Subcutaneous abdominal adipose tissue (tissue), 5 donors: ENCODE measurements around the gene CARMIL1.
"Not testable (repeated sequence)": the region's sequence is repeated elsewhere in the genome, so short reads cannot be mapped to it uniquely, and the experiment has no call there.

ENCODE experiments used
- H3K27ac ChIP-seq: one replicate; pipeline ENCODE4 v1.7.0; 2013; ENCODE audit warnings: low read depth, mild to moderate bottlenecking, inconsistent platforms, low read length, moderate library complexity
- H3K27me3 ChIP-seq, 5 donors: one replicate each; pipeline ENCODE4 v1.7.0; 2013; ENCODE audit warnings: low read length in 5 of 5, inconsistent platforms in 1 of 5; ENCODE audit not compliant: control insufficient read depth in 5 of 5, insufficient read depth in 4 of 5
- H3K36me3 ChIP-seq, 5 donors: one replicate each; pipeline ENCODE4 v1.7.0; 2013; ENCODE audit warnings: low read length in 5 of 5; ENCODE audit not compliant: control insufficient read depth in 5 of 5, insufficient read depth in 5 of 5
- H3K4me1 ChIP-seq, 5 donors: one replicate each; pipeline ENCODE4 v1.7.0; 2013; ENCODE audit warnings: low read length in 5 of 5, mild to moderate bottlenecking in 3 of 5, moderate library complexity in 1 of 5; ENCODE audit not compliant: control insufficient read depth in 5 of 5, insufficient read depth in 5 of 5
- H3K4me3 ChIP-seq, 5 donors: one replicate each; pipeline ENCODE4 v1.7.0; 2013; ENCODE audit warnings: low read length in 5 of 5, low read depth in 1 of 5
- H3K9ac ChIP-seq, 5 donors: one replicate each; pipeline ENCODE4 v1.7.0; 2013; ENCODE audit warnings: low read length in 5 of 5, mild to moderate bottlenecking in 4 of 5, moderate library complexity in 3 of 5
- H3K9me3 ChIP-seq, 5 donors: one replicate each; pipeline ENCODE4 v1.7.0; 2013; ENCODE audit warnings: low read length in 5 of 5; ENCODE audit not compliant: control insufficient read depth in 5 of 5
- donor health status: healthy.
- donor health status: healthy.
- donor health status: healthy.
- donor health status: healthy.
- donor health status: healthy.

CARMIL1 gene

DNA sequence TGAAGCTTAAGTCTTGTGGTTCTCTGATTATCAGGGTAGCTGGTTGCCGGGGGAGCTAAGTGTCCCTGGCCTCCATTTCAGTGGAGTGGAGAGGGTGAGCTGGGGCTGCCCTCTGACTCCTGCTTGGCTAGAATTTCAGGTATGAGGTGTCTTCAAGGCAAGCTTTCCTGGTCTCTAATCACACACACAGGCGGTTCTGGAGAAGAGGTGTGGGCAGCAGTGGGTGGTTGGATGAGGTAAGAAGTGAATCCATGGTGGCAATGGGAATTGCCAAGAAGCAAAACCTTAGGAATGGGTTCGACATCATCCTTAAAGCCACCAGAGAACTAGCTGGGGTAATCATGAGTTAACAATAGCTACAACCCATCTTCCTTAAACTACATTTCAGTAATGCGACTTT lies 157.6 kb downstream of the CARMIL1 start:
- Histone ChIP-seq H3K9me3 (no peaks in the 10 kb centered on the region), H3K4me3 (no peak overlapping the region), H3K4me1 (no peaks in the 10 kb centered on the region), H3K9ac (no peak overlapping the region), H3K36me3 (peaks cover 0 to 3% (median 0%) of the 10 kb centered on the region in 5 donors), H3K27ac (no peak overlapping the region), H3K27me3 (no peaks in the 10 kb centered on the region)

GRCh38 chr6:25439368-25439767 lies 160.2 kb downstream of the CARMIL1 start:
- no peak overlapping the region for H3K4me3 ChIP-seq
- H3K36me3 ChIP-seq: peaks cover 0 to 3% (median 0%) of the 10 kb centered on the region in 5 donors
- H3K27ac ChIP-seq: no peak overlapping the region
- no peaks in the 10 kb centered on the region for H3K9me3 ChIP-seq
- no peak overlapping the region for H3K9ac ChIP-seq
- no peaks in the 10 kb centered on the region for H3K27me3 ChIP-seq
- peaks cover 0 to 3% (median 0%) of the 10 kb centered on the region in 5 donors for H3K4me1 ChIP-seq

DNA sequence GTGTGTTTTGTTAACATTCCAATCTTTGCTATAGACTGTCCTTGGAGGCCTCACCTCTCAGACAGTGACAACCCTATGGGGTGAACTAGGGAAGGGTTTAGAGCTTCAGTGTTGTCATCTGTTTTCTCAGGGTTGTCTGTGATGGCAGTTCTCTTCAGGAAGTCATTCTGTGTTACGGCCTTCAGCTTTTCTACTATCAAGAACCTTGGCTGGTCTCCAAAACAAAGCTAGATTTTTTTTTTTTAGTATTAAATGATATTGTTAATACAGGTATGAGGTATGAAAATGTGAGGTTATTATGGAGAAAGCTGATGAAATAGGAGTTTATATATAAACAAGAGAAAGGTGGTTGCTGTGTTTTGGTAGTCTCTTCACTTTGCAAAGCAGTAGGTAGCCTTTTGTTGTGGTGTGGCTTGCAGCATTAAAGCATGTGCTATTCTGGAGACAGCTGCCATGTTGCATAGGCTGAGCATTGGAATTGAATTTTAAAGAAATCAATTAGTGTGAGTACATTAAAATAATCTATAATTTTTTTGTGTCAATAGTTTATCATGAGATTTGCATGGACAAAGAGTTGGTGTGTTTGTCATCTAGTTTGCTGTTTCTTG lies 162.6 kb downstream of the CARMIL1 start:
- Histone ChIP-seq H3K27ac (no peak overlapping the region), H3K36me3 (peaks cover 0 to 3% (median 0%) of the 10 kb centered on the region in 5 donors), H3K9me3 (peaks cover 0 to 10% (median 3%) of the 10 kb centered on the region in 5 donors), H3K4me1 (peaks cover 0 to 3% (median 0%) of the 10 kb centered on the region in 5 donors), H3K9ac (no peak overlapping the region), H3K4me3 (no peak overlapping the region), H3K27me3 (no peaks in the 10 kb centered on the region)

DNA sequence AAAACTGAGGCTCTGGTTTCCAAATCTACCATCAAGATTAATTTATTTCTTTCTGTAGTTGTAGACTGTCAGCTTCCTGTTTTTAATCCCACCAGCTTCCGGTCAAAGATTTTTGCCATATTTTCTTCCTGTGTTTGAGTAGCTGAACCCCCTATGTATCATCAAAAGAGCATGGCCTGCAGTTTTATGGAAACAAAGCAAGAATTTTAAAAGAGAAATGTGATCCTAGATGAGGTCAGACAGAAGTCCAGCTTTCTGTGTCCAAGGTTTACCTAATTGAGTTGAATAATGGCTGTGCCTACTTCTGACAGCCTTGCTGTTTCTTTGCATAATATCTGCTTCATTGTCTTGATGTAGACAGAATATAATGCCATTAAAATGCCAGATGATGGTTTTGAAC lies 163.7 kb downstream of the CARMIL1 start:
- Histone ChIP-seq H3K4me1 (peaks cover 0 to 6% (median 3%) of the 10 kb centered on the region in 5 donors), H3K27me3 (no peaks in the 10 kb centered on the region), H3K27ac (no peak overlapping the region), H3K9me3 (peaks cover 0 to 10% (median 3%) of the 10 kb centered on the region in 5 donors), H3K36me3 (peaks cover 0 to 2% (median 0%) of the 10 kb centered on the region in 5 donors), H3K4me3 (no peak overlapping the region), H3K9ac (no peak overlapping the region)

GRCh38 chr6:25444521-25444920 lies 165.3 kb downstream of the CARMIL1 start:
- H3K4me3 ChIP-seq, H3K9ac ChIP-seq, H3K36me3 ChIP-seq, H3K27me3 ChIP-seq, H3K9me3 ChIP-seq, H3K27ac ChIP-seq: not testable (repeated sequence)
- peaks cover 0 to 11% (median 6%) of the 10 kb centered on the region in 5 donors for H3K4me1 ChIP-seq

GRCh38 chr6:25446830-25447569 lies 167.8 kb downstream of the CARMIL1 start:
- Histone ChIP-seq H3K36me3 (peaks cover 0 to 2% (median 0%) of the 10 kb centered on the region in 5 donors), H3K4me1 (peaks cover 0 to 11% (median 6%) of the 10 kb centered on the region in 5 donors), H3K4me3 (peak overlapping the region in 1 of 5 donors; percentile 26), H3K9me3 (peaks cover 0 to 10% (median 3%) of the 10 kb centered on the region in 5 donors), H3K27me3 (no peaks in the 10 kb centered on the region), H3K27ac (no peak overlapping the region), H3K9ac (no peak overlapping the region)

GRCh38 chr6:25447570-25447929 lies 168.4 kb downstream of the CARMIL1 start:
- no peak overlapping the region for H3K27ac ChIP-seq
- H3K27me3 ChIP-seq: no peaks in the 10 kb centered on the region
- no peak overlapping the region for H3K9ac ChIP-seq
- peak overlapping the region in 1 of 5 donors; percentile 26 for H3K4me3 ChIP-seq
- H3K4me1 ChIP-seq: peaks cover 0 to 11% (median 6%) of the 10 kb centered on the region in 5 donors
- H3K9me3 ChIP-seq: peaks cover 0 to 10% (median 3%) of the 10 kb centered on the region in 5 donors
- H3K36me3 ChIP-seq: peaks cover 0 to 2% (median 0%) of the 10 kb centered on the region in 5 donors

DNA sequence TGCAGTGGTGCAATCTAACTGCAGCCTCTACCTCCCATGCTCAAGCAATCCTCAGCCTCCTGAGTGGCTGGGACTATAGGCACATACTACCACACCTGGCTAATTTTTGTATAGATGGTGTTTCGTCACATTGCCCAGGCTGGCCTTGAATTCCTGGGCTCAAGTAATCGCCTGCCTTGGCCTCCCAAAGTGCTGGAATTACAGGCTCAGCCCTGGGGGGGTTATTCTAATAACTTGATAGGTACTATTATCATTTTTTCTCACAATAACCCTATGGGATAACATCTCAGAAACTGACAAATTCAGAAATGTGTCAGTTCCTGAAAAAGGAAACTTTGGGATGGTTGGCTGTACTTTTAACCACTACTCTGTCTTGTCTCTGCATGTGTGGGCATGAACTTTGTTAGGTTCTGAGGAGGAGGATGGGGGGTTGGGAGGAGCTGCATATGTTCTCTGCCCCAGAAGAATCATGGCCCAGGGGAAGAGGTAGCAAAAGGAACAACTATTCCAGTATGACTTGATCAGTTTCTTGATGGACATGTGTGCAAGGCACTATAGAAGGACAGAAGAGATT lies 169.9 kb downstream of the CARMIL1 start:
- Histone ChIP-seq H3K4me1 (peaks cover 0 to 8% (median 6%) of the 10 kb centered on the region in 5 donors), H3K9me3 (peaks cover 0 to 10% (median 3%) of the 10 kb centered on the region in 5 donors), H3K36me3 (peaks cover 0 to 2% (median 0%) of the 10 kb centered on the region in 5 donors), H3K27me3 (no peaks in the 10 kb centered on the region), H3K9ac (no peak overlapping the region), H3K27ac (no peak overlapping the region), H3K4me3 (no peak overlapping the region)

GRCh38 chr6:25449774-25450173 lies 170.6 kb downstream of the CARMIL1 start:
- Histone ChIP-seq H3K9me3 (peaks cover 0 to 10% (median 3%) of the 10 kb centered on the region in 5 donors), H3K9ac (no peak overlapping the region), H3K36me3 (peaks cover 0 to 2% (median 0%) of the 10 kb centered on the region in 5 donors), H3K4me1 (peaks cover 0 to 8% (median 6%) of the 10 kb centered on the region in 5 donors), H3K27me3 (no peaks in the 10 kb centered on the region), H3K4me3 (no peak overlapping the region), H3K27ac (no peak overlapping the region)
